Endothelial cell of umbilical vein (primary cell): ENCODE data around the gene LBHD2. TPM values are rescaled to one million over a fixed set of nuclear protein-coding genes. Genes with fewer than 3 reads are reported as not detected.

ENCODE experiments used
- BruUV-seq: library from RNA; stranded (reverse); fragments of 400-500 nt; replicated peaks from 2 replicates; lab custom pipeline; 2021; lab: Mats Ljungman, UMichigan
- CTCF ChIA-PET: fragments of 300-600, 350-600 bp; sonication (Branson Sonifier 250); formaldehyde crosslinking; loops from one replicate; lab custom pipeline; 2021; ENCODE audit warnings: antibody characterized with exemption, inconsistent platforms; lab: Charles Lee
- POLR2A ChIA-PET: fragments of 300-600, 350-600 bp; sonication (Branson Sonifier 250); formaldehyde crosslinking; loops from one replicate; lab custom pipeline; 2021; ENCODE audit warnings: antibody characterized with exemption, inconsistent platforms; lab: Charles Lee
- DNase-seq: peaks from one replicate; pipeline ENCODE4 v3.0.0-alpha.2; 2011; ENCODE audit warnings: low read depth, low spot score
- FAIRE-seq: peaks from 2 replicates; lab custom pipeline; 2011; peaks lifted over from hg19 to GRCh38; lab: Jason Lieb, UNC
- H2AFZ ChIP-seq: 2 replicates; pipeline ENCODE4 v1.6.0; 2012; ENCODE audit warnings: low read depth, low read length, control low read depth, inconsistent platforms
- H3K27ac ChIP-seq: 2 replicates; pipeline ENCODE4 v1.5.1; 2011; ENCODE audit warnings: low read depth, mild to moderate bottlenecking, control low read depth, low read length, moderate library complexity; ENCODE audit not compliant: insufficient read depth
- H3K27me3 ChIP-seq, 2 experiments: 2 replicates each; pipeline versions ENCODE4 v1.6.0 to v1.6.1; 2011; ENCODE audit warnings: low read length in 2 of 2, mixed read lengths in 1 of 2; ENCODE audit not compliant: control insufficient read depth in 2 of 2, insufficient read depth in 2 of 2
- H3K36me3 ChIP-seq, 2 experiments: 2 replicates in 1 of 2; 3 replicates in 1 of 2; pipeline ENCODE4 v1.5.1; 2011; ENCODE audit warnings: low read length in 2 of 2, mild to moderate bottlenecking in 1 of 2, moderate library complexity in 1 of 2; ENCODE audit not compliant: control insufficient read depth in 2 of 2, insufficient read depth in 2 of 2; ENCODE audit errors: extremely low read depth in 1 of 2
- H3K4me1 ChIP-seq: 3 replicates; pipeline ENCODE4 v1.5.1; 2011; ENCODE audit warnings: mild to moderate bottlenecking, low read length; ENCODE audit not compliant: control insufficient read depth, insufficient read depth; ENCODE audit errors: extremely low read depth
- H3K4me2 ChIP-seq: 2 replicates; pipeline ENCODE4 v1.6.1; 2011; ENCODE audit warnings: low read length, control low read depth, mixed read lengths; ENCODE audit not compliant: insufficient read depth
- H3K4me3 ChIP-seq, 3 experiments: fragments of 200-600 bp in 1 of 3; sonication (generic), shearing (Covaris generic) in 1 of 3; replicated peaks in 1 of 3; 2 replicates each; pipeline ENCODE4 v1.5.1; 2011 to 2016; ENCODE audit warnings: control low read depth in 3 of 3, low read length in 3 of 3, mild to moderate bottlenecking in 2 of 3, inconsistent platforms in 1 of 3, low read depth in 1 of 3, moderate library complexity in 1 of 3; ENCODE audit not compliant: insufficient read depth in 1 of 3
- H3K79me2 ChIP-seq: 2 replicates; pipeline ENCODE4 v1.6.0; 2012; ENCODE audit warnings: low read length, inconsistent platforms; ENCODE audit not compliant: control insufficient read depth, insufficient read depth
- H3K9ac ChIP-seq: replicated peaks from 2 replicates; pipeline ENCODE3; 2011; ENCODE audit warnings: low read length, control low read depth; ENCODE audit not compliant: insufficient read depth; ENCODE audit errors: extremely low read depth
- H3K9me1 ChIP-seq: replicated peaks from 3 replicates; pipeline ENCODE4 v1.6.0; 2011; ENCODE audit warnings: mild to moderate bottlenecking, low read length; ENCODE audit not compliant: control insufficient read depth, insufficient read depth; ENCODE audit errors: extremely low read depth
- H3K9me3 ChIP-seq: replicated peaks from 2 replicates; pipeline ENCODE4 v1.5.1; 2012; ENCODE audit warnings: low read length, inconsistent platforms; ENCODE audit not compliant: control insufficient read depth, insufficient read depth
- H4K20me1 ChIP-seq: replicated peaks from 2 replicates; pipeline ENCODE3; 2011; ENCODE audit warnings: mild to moderate bottlenecking, low read length; ENCODE audit not compliant: control insufficient read depth, insufficient read depth; ENCODE audit errors: extremely low read depth
- CTCF ChIP-seq, 2 donors: IDR thresholded peaks; 1 replicate in 1 of 2; 2 replicates in 1 of 2; pipeline ENCODE4 v1.5.1; 2011; ENCODE audit warnings: low read length in 2 of 2, mild to moderate bottlenecking in 2 of 2, moderate library complexity in 2 of 2, control low read depth in 1 of 2, inconsistent platforms in 1 of 2, low read depth in 1 of 2; ENCODE audit not compliant: insufficient read depth in 1 of 2; ENCODE audit errors: extremely low read depth in 1 of 2
- EZH2 ChIP-seq: IDR thresholded peaks from 2 replicates; pipeline ENCODE4 v1.6.1; 2012; ENCODE audit warnings: borderline replicate concordance, low read depth, mild to moderate bottlenecking, moderate library complexity, low read length, inconsistent platforms; ENCODE audit not compliant: severe bottlenecking
- FOS ChIP-seq: IDR thresholded peaks from 2 replicates; pipeline ENCODE4 v1.6.1; 2011; ENCODE audit warnings: mild to moderate bottlenecking, low read length, moderate library complexity, borderline replicate concordance; ENCODE audit not compliant: insufficient read depth
- GATA2 ChIP-seq: IDR thresholded peaks from 2 replicates; pipeline ENCODE4 v1.7.0; 2011; ENCODE audit warnings: low read depth, mild to moderate bottlenecking, moderate library complexity, mixed read lengths, low read length; ENCODE audit not compliant: insufficient read length, insufficient read depth
- JUN ChIP-seq: IDR thresholded peaks from 2 replicates; pipeline ENCODE4 v1.6.1; 2011; ENCODE audit warnings: borderline replicate concordance, low read depth; ENCODE audit not compliant: insufficient read length, insufficient read depth
- MAX ChIP-seq: IDR thresholded peaks from 2 replicates; pipeline ENCODE4 v1.6.1; 2011; ENCODE audit not compliant: insufficient read depth, insufficient read length
- MYC ChIP-seq: IDR thresholded peaks from one replicate; pipeline ENCODE4 v1.6.1; 2011; ENCODE audit warnings: mild to moderate bottlenecking, low read depth, low read length
- POLR2A ChIP-seq: IDR thresholded peaks from 2 replicates; pipeline ENCODE4 v1.6.1; 2012; ENCODE audit warnings: low read depth, mild to moderate bottlenecking, control low read depth, low read length
- POLR2AphosphoS5 ChIP-seq: IDR thresholded peaks from 2 replicates; pipeline ENCODE4 v1.6.1; 2012; ENCODE audit warnings: low read depth, mild to moderate bottlenecking, control low read depth, low read length, moderate library complexity; ENCODE audit not compliant: insufficient read depth
- dilution Hi-C: fragments of 300-500 bp; cut with MboI; formaldehyde crosslinking; loops from one replicate; pipeline ENCODE4 v1.15.0; 2019; ENCODE audit warnings: low sequenced_read_pairs; ENCODE audit not compliant: extremely low pct_ligation_motif_present
- intact Hi-C: fragments of 100-400 bp; cut with micrococcal nuclease; formaldehyde crosslinking; loops from one replicate; pipeline ENCODE4 v1.10.0; 2022
- polyA plus RNA-seq, 4 experiments: library from polyadenylated mRNA; depleted of rRNA in 3 of 4; stranded (reverse) in 3 of 4; unstranded in 1 of 4; fragments of >200 nt; gene quantifications; 2 replicates each; pipeline versions ENCODE4 v1.2.1 to v1.2.3, GENCODE V29; 2011 to 2012; ENCODE audit warnings: missing spikeins in 1 of 4
- total RNA-seq: library from RNA; stranded (reverse); gene quantifications from 2 replicates; pipeline ENCODE4 v1.2.3, GENCODE V29; 2021

Gene LBHD2
- total and polyA plus RNA-seq, 2 donors (not counting 3 experiments of a cell fraction or from before 2014, with no cell fraction given): not detected

GRCh38 chr14:103074729-103075367 is 9.2 kb upstream of the LBHD2 start:
- no TSS peak for BruUV-seq
- CTCF ChIA-PET: interaction anchor here (0.5 to 2.0 kb wide), 15 partner anchors 9 to 217 kb away, joined by 3 to 17 read pairs (median 5); partner anchors contain the start of gene CDC42BPB
- no peak overlapping the region for H3K27ac ChIP-seq
- TF ChIP-seq JUN (no peak), CTCF (IDR thresholded peaks at IDR 0.05; ENCODE audit: extremely low read depth in 1 of 2, insufficient read depth in 1 of 2, low read depth in 1 of 2, low read length in 2 of 2) (no peak), GATA2 (no peak), POLR2AphosphoS5 (no peak), EZH2 (no peak), MYC (no peak), MAX (no peak), FOS (no peak), POLR2A (no peak)
- H3K4me3 ChIP-seq: peak overlapping the region in 2 of 3 experiments; percentile 34 to 41
- no peaks in the 10 kb centered on the region for H3K9me1 ChIP-seq
- H3K9ac ChIP-seq: peak overlapping the region; percentile 38
- H3K4me2 ChIP-seq: peak overlapping the region; percentile 45
- DNase-seq (no peak), FAIRE-seq (peak; percentile 21)
- no peaks in the 10 kb centered on the region for H3K79me2 ChIP-seq
- peak overlapping the region; percentile 89 for H2AFZ ChIP-seq
- H3K4me1 ChIP-seq: peaks cover 8% of the 10 kb centered on the region
- no peaks in the 10 kb centered on the region for H3K9me3 ChIP-seq
- dilution Hi-C loops (no loop called here), intact Hi-C loops (loop anchor here (1.0 to 2.0 kb wide), 5 partner anchors 9 to 110 kb away; no protein-coding TSS in a partner anchor)
- H4K20me1 ChIP-seq: no peaks in the 10 kb centered on the region
- H3K36me3 ChIP-seq: no peaks in the 10 kb centered on the region
- POLR2A ChIA-PET: interaction anchor here (0.9 kb wide), 1 partner anchor 18 kb away, joined by 3 read pairs; no protein-coding TSS in a partner anchor
- H3K27me3 ChIP-seq: no peaks in the 10 kb centered on the region
